ENCODE results near the gene ARFGEF3.
A peak's percentile ranks its signal among the peaks of the same experiment; 100 is the strongest.
"Not testable (repeated sequence)": the region's sequence is repeated elsewhere in the genome, so short reads cannot be mapped to it uniquely, and the experiment has no call there.

Gene ARFGEF3

DNA sequence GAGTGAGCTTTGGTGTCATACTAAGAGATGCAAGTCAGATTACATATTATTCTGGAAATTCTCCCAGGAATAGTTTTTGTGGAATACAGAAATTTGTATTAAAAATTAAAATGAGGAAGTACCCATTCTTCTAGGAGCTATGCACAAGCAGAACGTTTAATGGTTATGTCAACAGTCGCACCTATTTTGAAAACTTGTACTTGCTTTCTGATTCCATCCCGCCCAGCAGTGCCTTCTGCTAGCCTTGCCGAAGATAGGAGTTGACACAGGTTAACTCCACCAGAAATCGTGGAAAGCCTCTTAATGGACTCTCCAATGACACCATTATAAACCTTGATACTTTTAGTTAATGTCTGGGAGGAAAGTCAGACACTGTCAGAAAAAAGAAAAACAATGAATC lies 49.9 kb downstream of the ARFGEF3 start:
- no peak for DNase-seq

DNA sequence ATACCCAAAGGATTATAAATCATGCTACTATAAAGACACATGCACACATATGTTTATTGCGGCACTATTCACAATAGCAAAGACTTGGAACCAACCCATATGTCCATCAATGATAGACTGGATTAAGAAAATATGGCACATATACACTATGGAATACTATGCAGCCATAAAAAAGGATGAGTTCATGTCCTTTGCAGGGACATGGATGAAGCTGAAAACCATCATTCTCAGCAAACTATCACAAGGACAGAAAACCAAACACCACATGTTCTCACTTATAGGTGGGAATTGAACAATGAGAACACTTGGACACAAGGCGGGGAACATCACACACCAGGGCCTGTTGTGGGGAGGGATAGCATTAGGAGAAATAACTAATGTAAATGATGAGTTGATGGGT lies 50.8 kb downstream of the ARFGEF3 start:
- DNase-seq = not testable (repeated sequence)

- DNase-seq = no peak
Measured at GRCh38 chr6:138215093-138215782, 53.5 kb downstream of the ARFGEF3 start.

GRCh38 chr6:138218449-138218848 lies 56.7 kb downstream of the ARFGEF3 start, which contains the start of gene PBOV1:
TSS of gene PBOV1 (minus strand) at chr6:138218491. CDS start at chr6:138218395, 96 bp downstream.
- no peak for DNase-seq

GRCh38 chr6:138219398-138219797 lies 57.7 kb downstream of the ARFGEF3 start:
- DNase-seq = no peak

DNA sequence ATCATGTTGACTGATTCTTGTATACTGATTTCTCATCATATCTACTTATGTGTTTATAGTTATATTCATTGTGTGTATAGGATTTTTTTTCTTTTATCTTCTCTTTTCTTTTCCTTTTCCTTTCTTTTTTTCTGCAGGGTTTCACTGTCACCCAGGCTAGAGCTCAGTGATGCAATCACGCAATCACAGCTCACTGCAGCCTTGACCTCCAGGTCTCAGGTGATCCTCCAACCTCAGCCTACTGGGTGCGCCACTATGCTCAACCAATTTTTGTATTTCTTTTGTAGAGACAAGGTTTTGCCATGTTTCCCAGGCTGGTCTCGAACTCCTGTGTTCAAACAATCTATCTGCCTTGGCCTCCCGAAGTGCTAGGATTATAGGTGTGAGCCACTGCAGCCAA lies 58.2 kb downstream of the ARFGEF3 start:
- no peak for DNase-seq

- DNase-seq = no peak
Measured at GRCh38 chr6:138222901-138223546, 61.3 kb downstream of the ARFGEF3 start.

DNA sequence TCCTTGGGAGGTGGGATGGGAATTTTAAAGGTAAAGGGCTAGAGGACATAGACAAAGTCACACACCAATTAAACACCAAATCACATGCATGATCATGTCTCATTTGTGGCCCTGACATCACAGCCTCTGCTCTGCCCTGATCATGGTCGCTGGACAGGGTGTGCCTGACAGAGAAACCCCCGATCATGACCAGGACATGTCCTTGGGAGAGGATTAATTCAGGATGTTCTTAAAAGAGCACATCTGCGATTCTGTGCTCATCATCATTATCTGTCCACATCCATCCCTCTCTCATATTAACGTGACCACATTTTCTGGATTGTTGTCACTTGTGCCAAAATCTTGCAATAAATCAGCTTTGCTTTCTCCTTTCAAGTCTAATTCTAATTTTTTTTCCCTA lies 64.2 kb downstream of the ARFGEF3 start:
- no peak for DNase-seq

DNA sequence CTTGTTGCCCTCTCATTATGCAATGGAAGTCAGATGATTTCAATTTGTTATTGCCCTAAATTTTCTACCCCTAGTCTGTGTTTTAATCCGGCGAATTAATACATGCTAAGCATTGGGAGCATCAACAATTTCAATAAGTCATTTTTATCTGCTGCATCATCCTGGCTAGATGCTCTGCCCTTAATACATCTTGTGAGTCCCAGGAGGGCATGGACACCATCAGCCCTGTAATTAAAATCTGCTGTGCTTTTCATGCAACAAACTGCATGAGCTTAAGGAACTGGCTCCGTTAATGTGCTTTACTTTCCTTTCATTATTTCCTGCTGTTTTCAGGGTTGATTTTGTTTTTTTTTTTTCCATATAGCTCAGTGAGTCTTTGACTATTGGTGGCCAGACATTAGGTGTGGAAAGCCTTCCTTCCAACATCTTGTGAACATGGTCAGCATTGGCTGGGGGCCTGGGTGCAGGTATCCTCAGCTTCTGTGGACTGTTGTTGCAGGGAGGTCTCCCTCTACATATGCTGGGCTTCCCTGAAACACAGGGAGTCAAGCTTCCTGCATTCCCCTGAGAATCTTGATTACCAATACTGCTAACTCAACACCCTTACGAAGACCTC lies 65.1 kb downstream of the ARFGEF3 start:
- peak; percentile 25 for DNase-seq

- DNase-seq = no peak
Measured at GRCh38 chr6:138227316-138227781, 65.6 kb downstream of the ARFGEF3 start.

DNA sequence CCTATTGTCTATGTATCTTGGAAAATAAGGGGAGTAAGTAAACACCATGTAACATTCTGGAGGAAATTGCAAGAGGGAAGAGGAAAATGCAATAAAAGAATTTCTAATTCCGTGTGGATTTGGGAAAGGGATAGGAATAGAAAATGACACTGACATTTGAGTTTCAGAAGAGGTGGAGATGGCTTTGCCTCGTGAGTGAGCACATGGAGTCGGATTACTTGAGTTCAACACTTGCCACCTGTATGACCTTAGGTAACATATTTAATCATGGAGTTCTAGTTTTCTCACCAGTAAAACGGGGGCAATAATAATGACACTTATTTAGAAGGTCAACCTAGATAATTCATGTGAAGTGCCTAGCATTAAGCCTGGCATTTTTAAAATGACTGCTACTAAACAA lies 67.3 kb downstream of the ARFGEF3 start:
- DNase-seq = no peak

- no peak for DNase-seq
Measured at GRCh38 chr6:138229663-138230179, 68.0 kb downstream of the ARFGEF3 start.

- no peak for DNase-seq
Measured at GRCh38 chr6:138230221-138230620, 68.5 kb downstream of the ARFGEF3 start.

DNA sequence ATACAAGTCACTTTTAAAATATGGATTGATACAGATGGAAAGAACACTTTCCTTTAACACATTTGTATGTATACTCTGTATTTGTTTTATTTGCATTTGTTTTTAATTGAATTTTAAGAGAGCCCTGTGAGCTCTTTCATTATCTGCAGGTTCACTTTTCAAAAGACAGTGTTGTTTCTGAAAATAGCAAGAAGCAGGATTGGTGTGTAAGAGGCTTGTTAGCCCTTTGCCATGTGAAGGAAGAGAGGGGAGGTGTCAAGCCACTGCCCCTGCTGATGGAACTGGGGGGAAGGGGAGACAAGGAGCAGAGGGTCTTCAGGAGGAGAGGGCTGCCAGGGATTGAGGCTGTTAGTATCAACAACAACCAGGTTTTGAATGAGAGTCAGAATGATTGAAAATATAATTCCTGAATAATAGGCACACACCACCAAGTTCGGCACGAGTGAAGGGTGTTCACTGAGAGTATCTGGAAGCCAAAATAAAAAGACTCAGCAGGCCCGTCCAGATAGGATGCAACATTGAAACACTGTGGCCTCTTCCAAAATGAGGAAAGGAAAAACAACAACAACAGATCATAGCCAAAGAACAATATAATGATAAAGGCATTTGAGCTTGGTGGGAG lies 69.1 kb downstream of the ARFGEF3 start:
- DNase-seq = no peak

- no peak for DNase-seq
Measured at GRCh38 chr6:138231381-138231886, 69.7 kb downstream of the ARFGEF3 start.

DNA sequence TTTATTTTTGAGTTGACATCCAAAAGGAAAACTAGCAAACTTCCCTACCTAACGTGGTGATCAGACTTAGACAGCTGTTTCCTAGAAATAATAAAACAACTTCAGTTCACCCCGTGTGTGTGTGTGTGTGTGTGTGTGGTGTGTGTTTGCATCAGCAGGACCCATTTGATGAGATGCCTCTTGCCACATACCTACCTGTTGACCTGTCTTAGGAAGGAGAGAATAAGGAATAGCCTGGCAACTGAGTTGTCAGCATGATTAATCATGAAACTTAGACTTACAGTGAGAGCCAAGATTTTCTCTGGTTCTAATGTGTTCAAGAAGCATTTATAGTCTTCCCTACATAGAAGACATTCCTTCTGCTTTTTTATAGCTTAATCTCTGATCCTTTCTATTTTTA lies 72.6 kb downstream of the ARFGEF3 start:
- DNase-seq = no peak

- DNase-seq = no peak
Measured at GRCh38 chr6:138235205-138235604, 73.5 kb downstream of the ARFGEF3 start.

- no peak for DNase-seq
Measured at GRCh38 chr6:138235693-138236092, 74.0 kb downstream of the ARFGEF3 start.

GRCh38 chr6:138237463-138237862 lies 75.7 kb downstream of the ARFGEF3 start:
- no peak for DNase-seq

- no peak for DNase-seq
Measured at GRCh38 chr6:138238368-138238767, 76.6 kb downstream of the ARFGEF3 start.

GRCh38 chr6:138239774-138240173 lies 78.0 kb downstream of the ARFGEF3 start:
- DNase-seq = no peak

- DNase-seq = peak; percentile 83
Measured at GRCh38 chr6:138240476-138241245, 78.9 kb downstream of the ARFGEF3 start.

Measured in fibroblast of skin of abdomen (primary cell).